Panc1 (cell line): ENCODE results near the gene AMPH. TPM values are rescaled to one million over a fixed set of nuclear protein-coding genes. Genes with fewer than 3 reads are reported as not detected.

ENCODE experiments used
- ATAC-seq: fragments of 200-7000 bp; cut with Tn5 transposase; 2 replicates; pipeline ENCODE4 v1.9.1; 2020; ENCODE audit warnings: mild to moderate bottlenecking, moderate library complexity
- BruUV-seq: library from RNA; stranded (reverse); fragments of 400-500 nt; replicated peaks from 2 replicates; lab custom pipeline; 2021; lab: Mats Ljungman, UMichigan
- CTCF ChIA-PET: fragments of 300-600 bp; sonication (Branson Sonifier 250); formaldehyde crosslinking; loops from one replicate; lab custom pipeline; 2022; ENCODE audit warnings: antibody characterized with exemption; lab: Charles Lee
- POLR2A ChIA-PET: fragments of 300-600 bp; sonication (Branson Sonifier 250); formaldehyde crosslinking; loops from one replicate; lab custom pipeline; 2022; ENCODE audit warnings: antibody characterized with exemption; lab: Charles Lee
- DNase-seq: peaks from one replicate; pipeline ENCODE4 v3.0.0-alpha.2; 2010; ENCODE audit warnings: low read depth, low spot score
- H3K27ac ChIP-seq: 2 replicates; pipeline ENCODE4 v1.5.1; 2011; ENCODE audit warnings: mild to moderate bottlenecking, low read length, inconsistent platforms
- H3K27me3 ChIP-seq: fragments of 200-500 bp; sonication (Bioruptor generic); 2 replicates; pipeline ENCODE4 v1.6.0; 2014; ENCODE audit warnings: low read length, inconsistent platforms; ENCODE audit not compliant: control insufficient read depth, insufficient read depth
- H3K36me3 ChIP-seq: fragments of 200-500 bp; sonication (Bioruptor generic); 2 replicates; pipeline ENCODE4 v1.5.1; 2014; ENCODE audit warnings: inconsistent platforms, mild to moderate bottlenecking, low read length, moderate library complexity; ENCODE audit not compliant: control insufficient read depth, insufficient read depth
- H3K4me1 ChIP-seq: 2 replicates; pipeline ENCODE4 v1.5.1; 2011; ENCODE audit warnings: inconsistent platforms, mild to moderate bottlenecking, low read length, moderate library complexity; ENCODE audit not compliant: control insufficient read depth, insufficient read depth
- H3K4me3 ChIP-seq, 2 experiments: 2 replicates each; pipeline ENCODE4 v1.5.1; 2011 to 2012; ENCODE audit warnings: low read depth in 2 of 2, low read length in 2 of 2, mild to moderate bottlenecking in 2 of 2, inconsistent platforms in 1 of 2, moderate library complexity in 1 of 2
- H3K9me3 ChIP-seq: fragments of 200-500 bp; sonication (Bioruptor generic); 2 replicates; pipeline ENCODE4 v1.5.1; 2014; ENCODE audit warnings: low read depth, mild to moderate bottlenecking, inconsistent platforms, low read length, moderate library complexity; ENCODE audit not compliant: control insufficient read depth, insufficient read depth
- CTCF ChIP-seq: fragments of 450-650 bp; IDR thresholded peaks from 2 replicates; pipeline ENCODE4 v1.5.1; 2017; ENCODE audit warnings: mild to moderate bottlenecking
- POLR2AphosphoS5 ChIP-seq: IDR thresholded peaks from 2 replicates; pipeline ENCODE4 v1.6.1; 2012; ENCODE audit warnings: mild to moderate bottlenecking, low read depth, low read length, moderate library complexity
- REST ChIP-seq, 2 experiments: IDR thresholded peaks; 2 replicates each; pipeline ENCODE4 v1.6.1; 2011 to 2012; ENCODE audit warnings: low read depth in 2 of 2, control low read depth in 1 of 2, low read length in 1 of 2, mild to moderate bottlenecking in 1 of 2, moderate library complexity in 1 of 2; ENCODE audit not compliant: insufficient read depth in 1 of 2
- SIN3A ChIP-seq: IDR thresholded peaks from 2 replicates; pipeline ENCODE4 v1.6.1; 2012; ENCODE audit warnings: low read depth, mild to moderate bottlenecking, low read length, moderate library complexity, borderline replicate concordance; ENCODE audit not compliant: insufficient read depth
- TCF7L2 ChIP-seq: IDR thresholded peaks from 2 replicates; pipeline ENCODE4 v1.6.1; 2011; ENCODE audit warnings: mild to moderate bottlenecking, low read depth, low read length, inconsistent platforms
- in situ Hi-C: cut with HindIII; loops from 2 replicates; pipeline ENCODE4 v1.10.0; 2016; ENCODE audit warnings: low sequenced_read_pairs, low pct_unique_long_range_greater_than_20kb
- intact Hi-C: fragments of 100-400 bp; cut with micrococcal nuclease; formaldehyde crosslinking; loops from one replicate; pipeline ENCODE4 v1.10.0; 2022; ENCODE audit not compliant: unreplicated experiment
- total RNA-seq: library from RNA; stranded (reverse); gene quantifications from one replicate; pipeline ENCODE4 v1.2.1, GENCODE V29; 2021; ENCODE audit not compliant: unreplicated experiment

Gene AMPH
- total RNA-seq, 1 experiment from 2014 or later, result not detected

GRCh38 chr7:38463277-38464225 is 167.6 kb downstream of the AMPH start:
- TF ChIP-seq REST (IDR thresholded peaks at IDR 0.05; ENCODE audit: insufficient read depth in 1 of 2, low read depth in 2 of 2, low read length in 1 of 2) (no peak), CTCF (no peak)
- in situ Hi-C loops (no loop called here), intact Hi-C loops (no loop called here)
- Histone ChIP-seq H3K36me3 (no peaks in the 10 kb centered on the region), H3K4me3 (no peak overlapping the region), H3K27me3 (peaks cover 5% of the 10 kb centered on the region; the same call in 1 of the 2 replicates), H3K4me1 (no peaks in the 10 kb centered on the region), H3K9me3 (no peaks in the 10 kb centered on the region), H3K27ac (no peak overlapping the region)
- ATAC-seq (no peak), DNase-seq (no peak)
- POLR2A ChIA-PET, result no interaction called here
- CTCF ChIA-PET, result no interaction called here
- no TSS peak for BruUV-seq

- BruUV-seq, result no TSS peak
- in situ Hi-C loops, result no loop called here
These were observed 168.4 kb downstream of the AMPH start for GRCh38 chr7:38462819-38463218.

More at GRCh38 chr7:38462819-38463218, 168.4 kb downstream of the AMPH start:
- no peak for ATAC-seq
- H3K9me3 ChIP-seq, result no peaks in the 10 kb centered on the region
- no peak overlapping the region for H3K27ac ChIP-seq
- CTCF ChIA-PET, result no interaction called here
- DNase-seq, result no peak
- no peaks in the 10 kb centered on the region for H3K4me1 ChIP-seq
- intact Hi-C loops, result no loop called here
- H3K27me3 ChIP-seq, result peaks cover 5% of the 10 kb centered on the region; the same call in 1 of the 2 replicates
- H3K4me3 ChIP-seq, result no peak overlapping the region
- H3K36me3 ChIP-seq, result no peaks in the 10 kb centered on the region
- POLR2A ChIA-PET, result no interaction called here
- TF ChIP-seq CTCF (no peak), SIN3A (no peak), REST (IDR thresholded peaks at IDR 0.05; ENCODE audit: insufficient read depth in 1 of 2, low read depth in 2 of 2, low read length in 1 of 2) (no peak), POLR2AphosphoS5 (no peak), TCF7L2 (no peak)
